BLaER1 treated with 17β-estradiol and CSF1 and Interleukin-3, amounts not matched to agents 10 nM and 100 nM (cell line): ENCODE data around the gene ADGRB2.
A peak's percentile ranks its signal among the peaks of the same experiment; 100 is the strongest.

Source experiments
- H3K27ac ChIP-seq, 11 experiments: shearing (Covaris generic); formaldehyde crosslinking; 2 replicates each; pipeline ENCODE4 v1.8.1; 2022
- H3K27me3 ChIP-seq, 11 experiments: shearing (Covaris generic); formaldehyde crosslinking; 2 replicates each; pipeline ENCODE4 v1.8.1; 2022
- H3K36me3 ChIP-seq, 11 experiments: shearing (Covaris generic); formaldehyde crosslinking; 2 replicates each; pipeline ENCODE4 v1.8.1; 2022
- H3K4me1 ChIP-seq, 10 experiments: shearing (Covaris generic); formaldehyde crosslinking; 2 replicates each; pipeline ENCODE4 v1.8.1; 2022
- H3K4me2 ChIP-seq, 11 experiments: shearing (Covaris generic); formaldehyde crosslinking; 2 replicates each; pipeline ENCODE4 v1.8.1; 2022
- H3K4me3 ChIP-seq, 10 experiments: shearing (Covaris generic); formaldehyde crosslinking; 2 replicates each; pipeline ENCODE4 v1.8.1; 2022
- H3K9ac ChIP-seq, 11 experiments: shearing (Covaris generic); formaldehyde crosslinking; 2 replicates each; pipeline ENCODE4 v1.8.1; 2022
- H3K9me3 ChIP-seq, 11 experiments: shearing (Covaris generic); formaldehyde crosslinking; replicated peaks in 1 of 11; 2 replicates each; pipeline ENCODE4 v1.8.1; 2022
- H4K20me1 ChIP-seq, 11 experiments: shearing (Covaris generic); formaldehyde crosslinking; 2 replicates each; pipeline ENCODE4 v1.8.1; 2022
- Cebpa-rat ChIP-seq, 11 experiments: shearing (Covaris generic); IDR thresholded peaks; 2 replicates each; pipeline ENCODE4 v1.8.1; 2022

ADGRB2 gene

GRCh38 chr1:31691951-31692350, 72.2 kb downstream of the ADGRB2 start:
- Histone ChIP-seq H4K20me1 (no peaks in the 10 kb centered on the region; a peak in 1 of 22 replicates), H3K36me3 (no peaks in the 10 kb centered on the region), H3K27me3 (no peaks in the 10 kb centered on the region), H3K27ac (no peak overlapping the region), H3K4me2 (no peak overlapping the region), H3K4me1 (peaks cover 0 to 14% (median 7%) of the 10 kb centered on the region in 10 experiments; a peak in 11 of 20 replicates), H3K9me3 (no peaks in the 10 kb centered on the region), H3K9ac (no peak overlapping the region), H3K4me3 (no peak overlapping the region)
- TF ChIP-seq Cebpa-rat (IDR thresholded peaks at IDR 0.05): no peak

- no peaks in the 10 kb centered on the region for H3K9me3 ChIP-seq
- no peak overlapping the region for H3K4me3 ChIP-seq
- no peaks in the 10 kb centered on the region for H4K20me1 ChIP-seq
- H3K36me3 ChIP-seq: no peaks in the 10 kb centered on the region
- no peak overlapping the region for H3K27ac ChIP-seq
- TF ChIP-seq Cebpa-rat (IDR thresholded peaks at IDR 0.05): no peak
- H3K4me1 ChIP-seq: peaks cover 0 to 14% (median 7%) of the 10 kb centered on the region in 10 experiments; a peak in 11 of 20 replicates
- no peaks in the 10 kb centered on the region for H3K27me3 ChIP-seq
- H3K9ac ChIP-seq: no peak overlapping the region
- H3K4me2 ChIP-seq: no peak overlapping the region
Observed at GRCh38 chr1:31691446-31691845, 72.7 kb downstream of the ADGRB2 start.

GRCh38 chr1:31690921-31691320, 73.2 kb downstream of the ADGRB2 start:
- no peaks in the 10 kb centered on the region for H4K20me1 ChIP-seq
- no peaks in the 10 kb centered on the region for H3K9me3 ChIP-seq
- H3K4me1 ChIP-seq: peaks cover 0 to 14% (median 7%) of the 10 kb centered on the region in 10 experiments; a peak in 11 of 20 replicates
- no peak overlapping the region for H3K9ac ChIP-seq
- no peaks in the 10 kb centered on the region for H3K36me3 ChIP-seq
- H3K27me3 ChIP-seq: no peaks in the 10 kb centered on the region
- H3K4me3 ChIP-seq: no peak overlapping the region
- no peak overlapping the region for H3K27ac ChIP-seq
- no peak overlapping the region for H3K4me2 ChIP-seq
- TF ChIP-seq Cebpa-rat (IDR thresholded peaks at IDR 0.05): no peak

- no peak overlapping the region for H3K4me3 ChIP-seq
- no peak for TF ChIP-seq Cebpa-rat (IDR thresholded peaks at IDR 0.05)
- H3K9me3 ChIP-seq: no peaks in the 10 kb centered on the region
- H3K4me1 ChIP-seq: peaks cover 0 to 14% (median 7%) of the 10 kb centered on the region in 10 experiments; a peak in 11 of 20 replicates
- no peaks in the 10 kb centered on the region for H3K27me3 ChIP-seq
- H3K36me3 ChIP-seq: no peaks in the 10 kb centered on the region
- H3K9ac ChIP-seq: no peak overlapping the region
- H4K20me1 ChIP-seq: no peaks in the 10 kb centered on the region
- peak overlapping the region in 5 of 11 experiments; percentile 16 to 64 (median 49); a peak in 9 of 22 replicates for H3K4me2 ChIP-seq
- H3K27ac ChIP-seq: 0 out of 22 replicates have a peak overlapping the region, but pooled peaks of 1 of the 11 experiments have one; percentile 13
Observed at GRCh38 chr1:31689854-31690253, 74.3 kb downstream of the ADGRB2 start.

GRCh38 chr1:31689379-31689778, 74.8 kb downstream of the ADGRB2 start:
- H3K9ac ChIP-seq: no peak overlapping the region
- no peak overlapping the region for H3K4me3 ChIP-seq
- 0 out of 22 replicates have a peak overlapping the region, but pooled peaks of 1 of the 11 experiments have one; percentile 13 for H3K27ac ChIP-seq
- H3K4me1 ChIP-seq: peaks cover 0 to 14% (median 7%) of the 10 kb centered on the region in 10 experiments; a peak in 11 of 20 replicates
- no peaks in the 10 kb centered on the region for H3K36me3 ChIP-seq
- H3K4me2 ChIP-seq: peak overlapping the region in 5 of 11 experiments; percentile 16 to 64 (median 49); a peak in 8 of 22 replicates
- TF ChIP-seq Cebpa-rat (IDR thresholded peaks at IDR 0.05): no peak
- H4K20me1 ChIP-seq: peaks cover 0 to 3% (median 0%) of the 10 kb centered on the region in 11 experiments; a peak in 1 of 22 replicates
- H3K27me3 ChIP-seq: no peaks in the 10 kb centered on the region; a peak in 1 of 22 replicates
- H3K9me3 ChIP-seq: no peaks in the 10 kb centered on the region

GRCh38 chr1:31688233-31688918, 75.8 kb downstream of the ADGRB2 start:
- Histone ChIP-seq H3K27ac (no peak overlapping the region), H3K4me2 (no peak overlapping the region), H3K4me1 (peaks cover 0 to 14% (median 7%) of the 10 kb centered on the region in 10 experiments; a peak in 11 of 20 replicates), H4K20me1 (peaks cover 0 to 4% (median 0%) of the 10 kb centered on the region in 11 experiments; a peak in 1 of 22 replicates), H3K4me3 (no peak overlapping the region), H3K9me3 (no peaks in the 10 kb centered on the region), H3K27me3 (no peaks in the 10 kb centered on the region; a peak in 1 of 22 replicates), H3K9ac (no peak overlapping the region), H3K36me3 (no peaks in the 10 kb centered on the region)
- TF ChIP-seq Cebpa-rat (IDR thresholded peaks at IDR 0.05): no peak

GRCh38 chr1:31687601-31688000, 76.5 kb downstream of the ADGRB2 start:
- peaks cover 0 to 17% (median 7%) of the 10 kb centered on the region in 10 experiments; a peak in 11 of 20 replicates for H3K4me1 ChIP-seq
- H3K4me3 ChIP-seq: no peak overlapping the region
- H3K36me3 ChIP-seq: no peaks in the 10 kb centered on the region
- H3K9ac ChIP-seq: no peak overlapping the region
- H3K27ac ChIP-seq: no peak overlapping the region
- H3K27me3 ChIP-seq: no peaks in the 10 kb centered on the region; a peak in 1 of 22 replicates
- TF ChIP-seq Cebpa-rat (IDR thresholded peaks at IDR 0.05): no peak
- H3K9me3 ChIP-seq: no peaks in the 10 kb centered on the region
- H4K20me1 ChIP-seq: peaks cover 0 to 11% (median 0%) of the 10 kb centered on the region in 11 experiments; a peak in 1 of 22 replicates
- no peak overlapping the region for H3K4me2 ChIP-seq

GRCh38 chr1:31685795-31686194, 78.3 kb downstream of the ADGRB2 start:
- no peak overlapping the region for H3K9ac ChIP-seq
- no peak overlapping the region for H3K4me2 ChIP-seq
- no peaks in the 10 kb centered on the region for H3K36me3 ChIP-seq
- H3K4me1 ChIP-seq: peaks cover 0 to 18% (median 9%) of the 10 kb centered on the region in 10 experiments; a peak in 12 of 20 replicates
- TF ChIP-seq Cebpa-rat (IDR thresholded peaks at IDR 0.05): no peak
- no peak overlapping the region for H3K4me3 ChIP-seq
- H3K27me3 ChIP-seq: no peaks in the 10 kb centered on the region; a peak in 1 of 22 replicates
- H3K27ac ChIP-seq: no peak overlapping the region
- H3K9me3 ChIP-seq: no peaks in the 10 kb centered on the region
- peaks cover 0 to 11% (median 0%) of the 10 kb centered on the region in 11 experiments; a peak in 1 of 22 replicates for H4K20me1 ChIP-seq

- no peak for TF ChIP-seq Cebpa-rat (IDR thresholded peaks at IDR 0.05)
- H3K4me1 ChIP-seq: peaks cover 0 to 8% (median 0%) of the 10 kb centered on the region in 10 experiments; a peak in 2 of 20 replicates
- no peak overlapping the region for H3K9ac ChIP-seq
- no peaks in the 10 kb centered on the region; a peak in 1 of 22 replicates for H3K27me3 ChIP-seq
- H3K27ac ChIP-seq: no peak overlapping the region
- H3K9me3 ChIP-seq: no peaks in the 10 kb centered on the region
- peaks cover 0 to 11% (median 0%) of the 10 kb centered on the region in 11 experiments; a peak in 1 of 22 replicates for H4K20me1 ChIP-seq
- H3K4me3 ChIP-seq: no peak overlapping the region
- no peaks in the 10 kb centered on the region for H3K36me3 ChIP-seq
- no peak overlapping the region for H3K4me2 ChIP-seq
Observed at GRCh38 chr1:31683997-31684396, 80.1 kb downstream of the ADGRB2 start.
